GM21723 (cell line): ENCODE measurements around the gene GPD1.

Experiments
- ATAC-seq: cut with Tn5 transposase; IDR thresholded peaks from one replicate; pipeline ENCODE4 v1.9.1; 2021; ENCODE audit warnings: mild to moderate bottlenecking, moderate library complexity; ENCODE audit not compliant: unreplicated experiment

Gene GPD1

GRCh38 chr12:50103767-50104321 is at the start of gene GPD1:
Gene GPD1 (plus strand): TSS chr12:50104008. CDS start chr12:50104051, 43 bp downstream.
- no peak for ATAC-seq

DNA sequence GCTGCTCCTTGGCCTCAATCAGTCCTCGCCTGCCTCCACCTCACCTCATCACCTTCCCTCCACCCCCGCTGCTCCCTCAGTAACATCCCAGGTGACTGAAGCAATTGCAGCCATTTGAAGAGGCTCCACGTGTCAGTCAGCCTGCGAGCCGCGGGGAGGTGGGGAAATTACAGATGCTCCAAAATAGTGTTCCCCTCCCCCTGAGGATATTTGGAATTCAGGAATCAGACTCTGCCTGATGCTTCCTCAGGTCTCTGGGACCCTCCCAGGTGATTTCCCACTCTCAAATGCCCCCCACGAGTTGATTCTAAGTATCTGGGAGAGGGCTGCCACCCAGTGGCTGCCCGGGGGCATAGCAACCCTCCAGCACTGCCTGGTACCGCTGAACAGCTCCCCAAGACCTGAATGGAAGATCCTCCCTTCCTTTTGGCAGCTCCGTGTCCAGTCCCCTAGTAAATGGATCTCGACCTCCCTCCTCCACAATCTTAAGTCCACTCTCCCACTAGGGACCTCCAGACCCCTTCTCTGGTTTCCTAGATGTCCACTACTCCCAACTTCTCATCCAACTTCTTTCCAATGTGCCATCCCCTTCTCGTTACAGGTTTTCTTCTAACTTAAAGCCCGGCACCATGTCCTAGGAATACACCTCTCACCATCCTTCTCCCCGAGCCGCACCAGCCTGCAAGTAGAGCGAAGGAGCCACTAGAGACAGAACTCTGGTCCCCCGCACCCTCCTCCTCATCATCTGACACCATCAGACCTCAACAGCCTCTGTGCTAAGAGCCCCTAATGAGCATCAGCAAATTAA is 47.8 kb upstream of the GPD1 start:
- peak; percentile 58 for ATAC-seq

GRCh38 chr12:50056639-50056976 is 47.2 kb upstream of the GPD1 start:
- ATAC-seq, result no peak

GRCh38 chr12:50057000-50057841 is 46.6 kb upstream of the GPD1 start, which contains the start of gene ASIC1:
Gene ASIC1 (plus strand): TSS chr12:50057596. CDS start chr12:50058767, 1,171 bp downstream.
- ATAC-seq, result no peak

GRCh38 chr12:50057896-50058670 is 45.7 kb upstream of the GPD1 start:
- no peak for ATAC-seq

DNA sequence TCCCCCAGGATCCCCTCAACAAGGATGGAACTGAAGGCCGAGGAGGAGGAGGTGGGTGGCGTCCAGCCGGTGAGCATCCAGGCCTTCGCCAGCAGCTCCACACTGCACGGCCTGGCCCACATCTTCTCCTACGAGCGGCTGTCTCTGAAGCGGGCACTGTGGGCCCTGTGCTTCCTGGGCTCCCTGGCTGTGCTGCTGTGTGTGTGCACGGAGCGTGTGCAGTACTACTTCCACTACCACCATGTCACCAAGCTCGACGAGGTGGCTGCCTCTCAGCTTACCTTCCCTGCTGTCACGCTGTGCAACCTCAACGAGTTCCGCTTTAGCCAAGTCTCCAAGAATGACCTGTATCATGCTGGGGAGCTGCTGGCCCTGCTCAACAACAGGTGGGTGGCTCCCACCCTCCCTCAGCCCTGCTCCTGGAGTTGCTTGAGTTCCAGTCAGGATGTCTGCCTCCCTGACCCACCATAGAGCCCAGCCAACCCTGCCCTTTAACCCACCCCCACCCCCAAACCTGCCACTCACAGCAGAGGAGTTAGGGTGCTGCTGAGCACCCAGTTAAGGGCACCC is 45.0 kb upstream of the GPD1 start:
- ATAC-seq, result no peak

- no peak for ATAC-seq
These were observed 44.2 kb upstream of the GPD1 start for GRCh38 chr12:50059440-50060119.

- ATAC-seq, result no peak
These were observed 43.7 kb upstream of the GPD1 start for GRCh38 chr12:50060120-50060468.

DNA sequence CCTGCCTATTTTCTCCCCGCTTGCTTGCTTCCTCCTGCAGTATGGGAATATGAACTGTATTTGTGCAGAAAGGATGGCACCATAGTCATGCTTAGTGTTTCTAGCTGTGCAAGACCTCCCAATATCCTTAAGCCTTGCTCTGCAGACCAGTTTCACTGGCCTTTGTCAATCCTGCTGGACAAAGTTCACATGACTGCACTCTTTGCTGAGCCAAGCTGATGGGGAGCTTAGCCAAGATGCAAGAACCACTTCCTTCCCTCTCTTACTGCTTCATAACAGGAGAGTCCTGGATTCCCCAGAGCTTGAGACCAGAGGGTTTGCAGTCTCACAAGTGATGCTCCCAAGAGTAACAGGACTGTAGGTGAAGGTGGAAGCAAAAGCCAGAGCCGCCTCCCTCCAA is 42.6 kb upstream of the GPD1 start:
- no peak for ATAC-seq

DNA sequence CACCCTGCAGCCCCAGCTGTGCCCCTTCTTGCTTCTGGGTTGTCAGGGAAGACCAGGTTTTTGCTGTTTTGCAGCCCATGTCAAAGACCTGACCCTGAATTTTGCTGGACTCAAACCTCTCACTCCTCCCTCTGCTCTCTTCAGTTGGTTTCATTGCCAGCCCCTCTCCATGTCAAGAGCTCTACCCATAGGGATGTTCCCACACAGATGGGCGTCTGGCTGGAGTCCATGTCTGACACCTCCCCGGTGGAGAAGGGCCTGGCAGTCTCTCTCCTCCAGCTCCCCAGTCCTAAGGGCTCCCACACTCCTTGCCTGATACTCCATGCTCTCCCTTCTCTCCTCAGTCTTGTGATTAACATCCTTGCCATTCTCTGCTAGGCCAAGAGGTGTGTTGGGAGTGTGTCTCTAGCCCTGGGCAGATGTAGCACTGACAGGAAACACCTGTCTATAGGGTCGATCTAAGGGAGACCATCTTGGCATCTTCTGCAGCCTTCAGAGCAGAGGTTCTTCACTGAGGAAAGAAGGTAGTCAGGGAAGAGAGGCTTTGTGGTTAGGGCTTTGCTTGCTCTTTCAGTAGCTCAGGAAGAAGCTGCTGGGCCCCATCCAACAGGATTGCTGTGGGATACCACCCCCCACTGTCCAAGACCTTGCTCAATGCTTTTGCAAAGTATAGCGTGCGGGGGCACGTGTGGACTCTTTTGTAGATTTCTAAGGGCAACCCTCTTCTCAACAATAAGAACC is 41.7 kb upstream of the GPD1 start:
- no peak for ATAC-seq

- ATAC-seq, result no peak
These were observed 40.9 kb upstream of the GPD1 start for GRCh38 chr12:50062728-50063460.

- no peak for ATAC-seq
These were observed 38.0 kb upstream of the GPD1 start for GRCh38 chr12:50065726-50066310.

DNA sequence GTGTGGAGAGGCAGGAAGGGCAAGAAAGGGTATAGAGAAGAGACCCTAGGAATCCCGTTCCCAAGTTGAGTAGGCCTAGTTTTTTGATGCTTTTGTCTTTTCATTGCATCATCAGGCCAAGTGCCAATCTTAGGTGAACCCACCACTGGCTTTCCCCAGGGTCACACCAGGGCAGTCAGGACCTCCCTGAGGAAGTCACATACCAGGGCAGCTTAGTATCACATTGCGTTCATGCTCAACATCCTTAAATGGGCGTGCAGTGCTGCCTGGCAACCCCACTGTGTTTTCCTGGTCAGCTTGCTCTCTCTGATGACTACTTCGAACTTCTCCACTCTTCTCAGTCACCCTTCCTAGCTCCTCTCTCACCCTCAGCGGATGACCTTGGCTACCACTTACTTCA is 37.4 kb upstream of the GPD1 start:
- ATAC-seq, result no peak

DNA sequence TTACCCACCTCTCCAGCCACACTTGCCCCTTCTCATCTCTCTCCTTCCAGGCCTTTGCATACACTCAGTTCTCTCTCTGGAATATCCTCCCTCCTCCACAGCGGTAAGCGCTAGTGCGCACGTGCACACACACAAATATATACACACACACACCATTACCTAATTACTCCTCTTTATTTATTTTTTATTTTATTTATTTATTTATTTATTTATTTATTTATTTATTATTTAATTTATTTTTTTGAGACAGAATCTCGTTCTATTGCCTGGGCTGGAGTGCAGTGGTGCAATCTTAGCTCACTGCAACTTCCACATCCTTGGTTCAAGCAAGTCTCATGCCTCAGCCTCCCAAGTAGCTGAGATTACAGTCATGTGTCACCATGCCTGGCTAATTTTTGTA is 34.7 kb upstream of the GPD1 start:
- no peak for ATAC-seq

GRCh38 chr12:50069539-50069938 is 34.3 kb upstream of the GPD1 start:
- ATAC-seq, result no peak

DNA sequence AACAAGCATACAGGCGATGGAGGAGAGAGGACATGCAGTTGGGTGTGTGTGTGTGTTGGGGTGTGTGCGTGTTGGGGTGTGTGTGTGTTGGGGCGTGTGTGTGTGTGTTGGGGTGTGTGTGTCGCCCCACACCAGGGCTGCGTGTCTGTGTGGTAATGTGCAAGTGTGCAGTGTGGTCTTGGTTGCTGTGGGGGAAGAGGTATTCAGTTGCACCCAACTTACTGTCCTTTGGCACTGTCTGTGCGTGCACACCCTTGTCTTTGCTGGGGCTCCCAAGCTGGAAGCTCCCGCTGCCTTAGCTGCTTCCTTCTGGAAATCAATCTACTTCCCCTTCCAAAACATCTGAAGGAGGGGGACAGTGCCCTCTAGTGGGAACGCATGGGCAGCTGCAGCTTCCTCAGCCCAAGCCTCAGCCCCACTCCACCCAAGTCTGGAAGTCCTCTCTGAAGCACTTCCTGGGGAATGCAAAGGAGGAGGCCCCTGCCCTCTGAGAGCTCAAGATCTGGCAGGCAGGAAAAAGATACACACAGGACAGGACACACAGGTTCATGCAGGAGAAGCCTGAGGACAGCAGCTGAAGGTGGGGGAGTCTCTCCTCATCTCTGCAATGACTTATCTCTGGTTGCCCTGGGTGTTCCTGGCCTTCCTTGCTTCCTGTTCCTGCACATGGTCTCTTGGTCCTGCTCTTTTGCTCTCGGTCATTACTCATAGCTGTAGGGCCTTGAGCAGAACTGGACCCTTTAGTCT is 33.3 kb upstream of the GPD1 start:
- ATAC-seq, result no peak

- ATAC-seq, result no peak
These were observed 31.5 kb upstream of the GPD1 start for GRCh38 chr12:50072198-50072907.
